H1 (cell line): Measurements from ENCODE around the gene SEC61B. TPM values are rescaled to one million over a fixed set of nuclear protein-coding genes. Genes with fewer than 3 reads are reported as not detected.

Experiments used
- CTCF ChIA-PET: fragments of 300-600 bp; sonication (Branson Sonifier 250); formaldehyde crosslinking; loops from one replicate; lab custom pipeline; 2021; ENCODE audit not compliant: partially characterized antibody; lab: Charles Lee
- POLR2A ChIA-PET: fragments of 300-600 bp; sonication (Branson Sonifier 250); formaldehyde crosslinking; loops from one replicate; lab custom pipeline; 2021; ENCODE audit warnings: inconsistent platforms; ENCODE audit not compliant: partially characterized antibody; lab: Charles Lee
- DNase-seq, 2 experiments: peaks; one replicate each; pipeline versions ENCODE4 v3.0.0 to v3.0.0-alpha.2; 2010 to 2022; ENCODE audit warnings: low spot score in 2 of 2, low read depth in 1 of 2, mixed read lengths in 1 of 2
- FAIRE-seq: peaks from 2 replicates; lab custom pipeline; 2011; peaks lifted over from hg19 to GRCh38; lab: Jason Lieb, UNC
- H2AFZ ChIP-seq: 2 replicates; pipeline ENCODE4 v1.8.1; 2012; ENCODE audit warnings: low read length, inconsistent platforms
- H2AK5ac ChIP-seq: 2 replicates; pipeline ENCODE4 v1.6.1; 2013; ENCODE audit warnings: low read depth, low read length
- H2BK120ac ChIP-seq: replicated peaks from 2 replicates; pipeline ENCODE3; 2013; ENCODE audit warnings: low read depth, low read length, inconsistent platforms
- H2BK12ac ChIP-seq: 2 replicates; pipeline ENCODE4 v1.6.1; 2013; ENCODE audit warnings: low read depth, low read length
- H2BK15ac ChIP-seq: 2 replicates; pipeline ENCODE4 v1.6.1; 2013; ENCODE audit warnings: low read length
- H2BK20ac ChIP-seq: 2 replicates; pipeline ENCODE4 v1.6.1; 2013; ENCODE audit warnings: low read length
- H2BK5ac ChIP-seq: 2 replicates; pipeline ENCODE4 v1.6.1; 2013; ENCODE audit warnings: low read depth, low read length
- H3K14ac ChIP-seq: 2 replicates; pipeline ENCODE4 v1.6.1; 2013; ENCODE audit warnings: inconsistent platforms; ENCODE audit not compliant: insufficient read length
- H3K18ac ChIP-seq: 2 replicates; pipeline ENCODE4 v1.6.1; 2013; ENCODE audit warnings: low read length; ENCODE audit errors: extremely low read depth
- H3K23ac ChIP-seq: 2 replicates; pipeline ENCODE4 v1.6.1; 2013; ENCODE audit warnings: inconsistent platforms; ENCODE audit not compliant: insufficient read length
- H3K23me2 ChIP-seq: 2 replicates; pipeline ENCODE4 v1.6.1; 2013; ENCODE audit warnings: low read depth, low read length
- H3K27ac ChIP-seq: 2 replicates; pipeline ENCODE4 v1.6.1; 2011; ENCODE audit warnings: low read depth, low read length, inconsistent platforms
- H3K27me3 ChIP-seq, 4 experiments: replicated peaks in 1 of 4; 1 replicate in 1 of 4; 2 replicates in 3 of 4; pipeline versions ENCODE4 v1.6.1 to v1.8.1; 2011 to 2013; ENCODE audit warnings: low read length in 3 of 4, mild to moderate bottlenecking in 3 of 4, inconsistent platforms in 2 of 4, mixed read lengths in 2 of 4, moderate library complexity in 1 of 4; ENCODE audit not compliant: control insufficient read depth in 3 of 4, insufficient read depth in 3 of 4; ENCODE audit errors: extremely low read depth in 1 of 4
- H3K36me3 ChIP-seq, 4 experiments: 2 replicates each; pipeline versions ENCODE4 v1.6.1 to v1.8.1; 2011 to 2013; ENCODE audit warnings: mild to moderate bottlenecking in 4 of 4, low read length in 3 of 4, moderate library complexity in 2 of 4, control low read depth in 1 of 4, inconsistent platforms in 1 of 4; ENCODE audit not compliant: insufficient read depth in 4 of 4, control insufficient read depth in 2 of 4
- H3K4ac ChIP-seq: replicated peaks from 2 replicates; pipeline ENCODE3; 2013; ENCODE audit warnings: low read length, low read depth, mixed read lengths, inconsistent platforms; ENCODE audit not compliant: insufficient read length
- H3K4me1 ChIP-seq, 4 experiments: replicated peaks in 1 of 4; 1 replicate in 1 of 4; 2 replicates in 3 of 4; pipeline versions ENCODE4 v1.6.1 to v1.8.1; 2011 to 2013; ENCODE audit warnings: low read length in 3 of 4, inconsistent platforms in 2 of 4, mixed read lengths in 1 of 4; ENCODE audit not compliant: insufficient read depth in 4 of 4, control insufficient read depth in 3 of 4
- H3K4me2 ChIP-seq, 2 experiments: 2 replicates each; pipeline versions ENCODE4 v1.6.1 to v1.8.1; 2011 to 2013; ENCODE audit warnings: low read depth in 2 of 2, low read length in 2 of 2, control low read depth in 1 of 2, inconsistent platforms in 1 of 2, mild to moderate bottlenecking in 1 of 2; ENCODE audit not compliant: insufficient read depth in 1 of 2
- H3K4me3 ChIP-seq, 4 experiments: fragments of 200-600, 300-600 bp in 1 of 4; sonication (generic), shearing (Covaris generic), sonication (Bioruptor Twin) in 1 of 4; 2 replicates each; pipeline versions ENCODE4 v1.5.1 to v1.8.1; 2011 to 2016; ENCODE audit warnings: low read length in 4 of 4, low read depth in 3 of 4, control low read depth in 2 of 4, inconsistent platforms in 2 of 4, mild to moderate bottlenecking in 2 of 4, mixed read lengths in 1 of 4, moderate library complexity in 1 of 4; ENCODE audit not compliant: insufficient read depth in 2 of 4; ENCODE audit errors: extremely low read depth in 1 of 4
- H3K56ac ChIP-seq: replicated peaks from 2 replicates; pipeline ENCODE3; 2013; ENCODE audit warnings: low read depth, mild to moderate bottlenecking, mixed read lengths, low read length, inconsistent platforms; ENCODE audit not compliant: insufficient read length
- H3K79me1 ChIP-seq: 2 replicates; pipeline ENCODE4 v1.6.1; 2013; ENCODE audit warnings: low read depth, low read length, control low read depth
- H3K79me2 ChIP-seq, 2 experiments: 2 replicates each; pipeline versions ENCODE4 v1.6.1 to v1.8.1; 2012 to 2013; ENCODE audit warnings: low read length in 2 of 2, mild to moderate bottlenecking in 2 of 2, inconsistent platforms in 1 of 2; ENCODE audit not compliant: insufficient read depth in 2 of 2, control insufficient read depth in 1 of 2
- H3K9ac ChIP-seq, 4 experiments: replicated peaks in 1 of 4; 1 replicate in 1 of 4; 2 replicates in 3 of 4; pipeline versions ENCODE4 v1.6.1 to v1.8.1; 2011 to 2013; ENCODE audit warnings: low read depth in 3 of 4, low read length in 3 of 4, control low read depth in 2 of 4, mild to moderate bottlenecking in 2 of 4, moderate library complexity in 2 of 4, inconsistent platforms in 1 of 4; ENCODE audit errors: extremely low read depth in 1 of 4
- H3K9me3 ChIP-seq, 2 experiments: 2 replicates each; pipeline versions ENCODE4 v1.6.1 to v1.8.1; 2012 to 2013; ENCODE audit warnings: mild to moderate bottlenecking in 2 of 2, moderate library complexity in 2 of 2, control low read depth in 1 of 2, inconsistent platforms in 1 of 2, low read depth in 1 of 2, low read length in 1 of 2, mixed read lengths in 1 of 2; ENCODE audit not compliant: insufficient read depth in 2 of 2
- H4K20me1 ChIP-seq, 2 experiments: replicated peaks in 1 of 2; 2 replicates each; pipeline versions ENCODE3 to v1.8.1; 2011 to 2013; ENCODE audit warnings: inconsistent platforms in 2 of 2, low read length in 2 of 2, mild to moderate bottlenecking in 1 of 2; ENCODE audit not compliant: insufficient read depth in 2 of 2, control insufficient read depth in 1 of 2
- H4K5ac ChIP-seq: 2 replicates; pipeline ENCODE4 v1.6.1; 2013; ENCODE audit warnings: low read length, low read depth, mixed read lengths, inconsistent platforms; ENCODE audit not compliant: insufficient read length
- H4K8ac ChIP-seq: 2 replicates; pipeline ENCODE4 v1.8.0; 2013; ENCODE audit warnings: mild to moderate bottlenecking, moderate library complexity, low read length, inconsistent platforms; ENCODE audit not compliant: insufficient read depth; ENCODE audit errors: extremely low read depth
- H4K91ac ChIP-seq: replicated peaks from 2 replicates; pipeline ENCODE3; 2013; ENCODE audit warnings: low read length, mixed read lengths, inconsistent platforms; ENCODE audit not compliant: insufficient read length
- EGR1 ChIP-seq: IDR thresholded peaks from 2 replicates; pipeline ENCODE4 v1.6.1; 2011; ENCODE audit warnings: low read depth, low read length, borderline replicate concordance
- JUN ChIP-seq: IDR thresholded peaks from 2 replicates; pipeline ENCODE4 v1.6.1; 2011; ENCODE audit warnings: low read depth, mild to moderate bottlenecking, improper control_type of control experiment, low read length
- SIRT6 ChIP-seq: IDR thresholded peaks from one replicate; pipeline ENCODE4 v1.7.1; 2012; ENCODE audit warnings: low read length, inconsistent platforms
- SP4 ChIP-seq: IDR thresholded peaks from 2 replicates; pipeline ENCODE4 v1.6.1; 2012; ENCODE audit warnings: low read length, inconsistent platforms
- TAF7 ChIP-seq: optimal IDR thresholded peaks from 2 replicates; pipeline ENCODE3; 2011; ENCODE audit warnings: low read depth, mild to moderate bottlenecking, inconsistent platforms, low read length, moderate library complexity, borderline replicate concordance
- WGBS, 2 experiments: shearing (Covaris generic) in 1 of 2; methylation state at CpG; one replicate each; pipeline versions ENCODE4 v1.1.6 to v1.1.7; 2013 to 2015; ENCODE audit warnings: low lambda C conversion rate in 2 of 2, mixed read lengths in 2 of 2, inconsistent platforms in 1 of 2, low coverage in 1 of 2, missing lambda C conversion rate in 1 of 2; ENCODE audit not compliant: insufficient replicate concordance in 2 of 2, insufficient coverage in 1 of 2, insufficient read length in 1 of 2; ENCODE audit errors: extremely low coverage in 1 of 2, missing lambda C conversion rate in 1 of 2; 5-methylcytosine and 5-hydroxymethylcytosine counted together
- polyA plus RNA-seq, 7 experiments: library from polyadenylated mRNA; depleted of rRNA in 3 of 7; stranded (reverse) in 5 of 7; unstranded in 2 of 7; fragments of >200 nt in 5 of 7; fragments of 200-250 nt in 2 of 7; gene quantifications; 1 replicate in 5 of 7; 2 replicates in 1 of 7; 4 replicates in 1 of 7; pipeline versions ENCODE4 v1.2.1 to v1.2.3, GENCODE V29; 2011 to 2013; ENCODE audit warnings: missing spikeins in 2 of 7, mixed read lengths in 2 of 7
- total RNA-seq: library from RNA; stranded (reverse); fragmentation: NEBNext Ultra II Directional; extraction: Animal tissue kit (Norgen Biotek cat#: 25700); gene quantifications from 2 replicates; pipeline ENCODE4 v1.2.1, GENCODE V29; 2021

Gene SEC61B
- total and polyA plus RNA-seq, 2 of the 8 experiments (the other 6 are each of a cell fraction or from before 2014, with no cell fraction given) = 155 to 379 TPM

DNA sequence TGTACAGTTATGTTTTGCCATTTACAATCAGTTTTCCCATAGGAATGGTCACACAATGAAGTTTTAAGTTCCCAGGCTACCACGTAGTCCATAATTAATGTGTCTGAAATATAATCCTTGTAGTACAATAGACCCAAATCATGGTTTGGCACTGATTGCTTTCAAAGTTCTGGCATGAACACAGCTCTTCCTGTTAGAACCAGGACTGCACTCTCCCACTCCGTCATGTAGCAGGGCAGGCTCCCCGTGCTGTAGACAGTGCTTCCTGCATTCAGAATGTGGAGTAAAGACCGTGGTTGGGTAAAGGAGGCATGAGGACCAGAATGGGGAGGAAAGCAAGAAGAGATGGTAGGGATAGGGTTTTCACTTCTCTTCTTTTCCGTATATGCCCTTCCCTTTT lies 4.0 kb downstream of the SEC61B start:
- Histone ChIP-seq H2BK12ac (no peak overlapping the region), H3K9me3 (no peaks in the 10 kb centered on the region), H3K4ac (no peak overlapping the region), H3K23me2 (peaks cover 7% of the 10 kb centered on the region; the same call in 1 of the 2 replicates), H2AFZ (no peak overlapping the region), H3K23ac (no peak overlapping the region), H3K14ac (no peak overlapping the region), H4K8ac (no peak overlapping the region), H3K4me2 (no peak overlapping the region), H3K27me3 (no peaks in the 10 kb centered on the region), H2BK120ac (no peak overlapping the region), H3K4me1 (peaks cover 0 to 3% (median 1%) of the 10 kb centered on the region in 4 experiments; a peak in 3 of 7 replicates), H3K9ac (no peak overlapping the region), H2BK15ac (no peak overlapping the region), H2BK5ac (no peak overlapping the region), H3K4me3 (no peak overlapping the region), H3K56ac (no peak overlapping the region), H3K27ac (no peak overlapping the region), H4K20me1 (peaks cover under 1 to 2% of the 10 kb centered on the region in 2 experiments), H4K5ac (no peak overlapping the region), H3K36me3 (peaks cover 4 to 41% (median 16%) of the 10 kb centered on the region in 4 experiments; a peak in 6 of 8 replicates), H2BK20ac (no peak overlapping the region), H3K18ac (no peak overlapping the region), H3K79me1 (peaks cover 4% of the 10 kb centered on the region), H2AK5ac (no peak overlapping the region), H4K91ac (no peak overlapping the region), H3K79me2 (peaks cover 7 to 52% of the 10 kb centered on the region in 2 experiments)
- POLR2A ChIA-PET = interaction anchor here (0.5 kb wide), 1 partner anchor 1487 kb away, joined by 3 read pairs; no protein-coding TSS in a partner anchor
- DNase-seq (no peak), FAIRE-seq (no peak)
- CTCF ChIA-PET = interaction anchor here (1.2 to 1.5 kb wide), 3 partner anchors 14 to 120 kb away, joined by 3 to 5 read pairs (median 3); no protein-coding TSS in a partner anchor
- 83% methylated on average over 4 of the region's 5 CpGs; no CpG with 5 or more reads in 1 of the 2 experiments for WGBS, 2 experiments
- TF ChIP-seq JUN (no peak), SP4 (no peak), TAF7 (no peak), EGR1 (no peak), SIRT6 (no peak)
